ENCODE data around the gene IMPDH2. TPM values are rescaled to one million over a fixed set of nuclear protein-coding genes. Genes with fewer than 3 reads are reported as not detected.
A peak's percentile ranks its signal among the peaks of the same experiment; 100 is the strongest.

Gene IMPDH2
- total RNA-seq, 1 donor from 2014 or later, result 256 TPM

DNA sequence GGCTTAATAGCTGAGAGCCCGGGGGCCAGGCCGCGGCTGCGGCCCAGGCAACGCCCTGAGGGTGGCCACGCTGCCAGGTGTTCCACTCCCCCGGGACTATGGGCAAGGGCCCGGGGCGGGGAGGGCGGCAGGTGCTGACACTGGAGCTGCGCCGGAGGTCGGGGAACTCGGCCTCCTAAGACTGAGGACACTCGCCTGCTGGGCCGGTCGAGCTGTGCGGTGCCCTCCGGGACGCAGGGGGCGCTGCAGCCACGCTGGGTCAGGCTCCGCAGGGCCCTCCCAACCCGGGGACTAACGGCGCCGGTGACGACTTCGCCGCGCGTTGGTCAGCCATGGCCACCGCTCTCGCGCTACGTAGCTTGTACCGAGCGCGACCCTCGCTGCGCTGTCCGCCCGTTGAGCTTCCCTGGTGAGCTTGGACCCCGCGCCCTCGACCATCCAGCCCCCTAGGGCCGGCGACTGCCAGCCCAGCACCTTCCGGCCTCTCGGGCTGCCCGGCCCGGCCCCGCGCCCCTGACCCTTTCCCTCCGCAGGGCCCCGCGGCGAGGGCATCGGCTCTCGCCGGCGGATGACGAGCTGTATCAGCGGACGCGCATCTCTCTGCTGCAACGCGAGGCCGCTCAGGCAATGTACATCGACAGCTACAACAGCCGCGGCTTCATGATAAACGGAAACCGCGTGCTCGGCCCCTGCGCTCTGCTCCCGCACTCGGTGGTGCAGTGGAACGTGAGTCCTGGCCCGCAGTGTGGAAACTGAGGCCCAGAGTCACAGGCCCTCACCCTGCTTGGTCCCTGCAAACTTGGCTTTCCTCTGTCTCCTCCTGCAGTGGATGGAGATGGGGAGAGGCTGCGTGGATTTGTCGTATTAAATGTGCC lies 7.1 kb downstream of the IMPDH2 start, which contains the start of gene NDUFAF3:
TSS of gene NDUFAF3 (plus strand) at position 309 of the 875 bp plus-strand sequence. CDS start at position 333, 24 bp downstream.
- H3K4me3 Mint-ChIP-seq, result peak within 1 kb of the TSS; percentile 96
- TF ChIP-seq, protein P1, sequence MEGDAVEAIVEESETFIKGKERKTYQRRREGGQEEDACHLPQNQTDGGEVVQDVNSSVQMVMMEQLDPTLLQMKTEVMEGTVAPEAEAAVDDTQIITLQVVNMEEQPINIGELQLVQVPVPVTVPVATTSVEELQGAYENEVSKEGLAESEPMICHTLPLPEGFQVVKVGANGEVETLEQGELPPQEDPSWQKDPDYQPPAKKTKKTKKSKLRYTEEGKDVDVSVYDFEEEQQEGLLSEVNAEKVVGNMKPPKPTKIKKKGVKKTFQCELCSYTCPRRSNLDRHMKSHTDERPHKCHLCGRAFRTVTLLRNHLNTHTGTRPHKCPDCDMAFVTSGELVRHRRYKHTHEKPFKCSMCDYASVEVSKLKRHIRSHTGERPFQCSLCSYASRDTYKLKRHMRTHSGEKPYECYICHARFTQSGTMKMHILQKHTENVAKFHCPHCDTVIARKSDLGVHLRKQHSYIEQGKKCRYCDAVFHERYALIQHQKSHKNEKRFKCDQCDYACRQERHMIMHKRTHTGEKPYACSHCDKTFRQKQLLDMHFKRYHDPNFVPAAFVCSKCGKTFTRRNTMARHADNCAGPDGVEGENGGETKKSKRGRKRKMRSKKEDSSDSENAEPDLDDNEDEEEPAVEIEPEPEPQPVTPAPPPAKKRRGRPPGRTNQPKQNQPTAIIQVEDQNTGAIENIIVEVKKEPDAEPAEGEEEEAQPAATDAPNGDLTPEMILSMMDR (conservative IDR thresholded peaks at IDR 0.05), result peak; percentile 99
- peaks cover 8% of the 10 kb centered on the region for H3K36me3 Mint-ChIP-seq
- H3K27ac Mint-ChIP-seq, result peak within 1 kb of the TSS; percentile 97
- H3K27me3 Mint-ChIP-seq, result no peaks in the 10 kb centered on the region
- peak; percentile 98 for DNase-seq (ENCODE audit: extremely low spot score, unreplicated experiment)
- H3K4me1 Mint-ChIP-seq (ENCODE audit: unreplicated experiment), result peaks cover 15% of the 10 kb centered on the region
- no peaks in the 10 kb centered on the region for H3K9me3 Mint-ChIP-seq

DNA sequence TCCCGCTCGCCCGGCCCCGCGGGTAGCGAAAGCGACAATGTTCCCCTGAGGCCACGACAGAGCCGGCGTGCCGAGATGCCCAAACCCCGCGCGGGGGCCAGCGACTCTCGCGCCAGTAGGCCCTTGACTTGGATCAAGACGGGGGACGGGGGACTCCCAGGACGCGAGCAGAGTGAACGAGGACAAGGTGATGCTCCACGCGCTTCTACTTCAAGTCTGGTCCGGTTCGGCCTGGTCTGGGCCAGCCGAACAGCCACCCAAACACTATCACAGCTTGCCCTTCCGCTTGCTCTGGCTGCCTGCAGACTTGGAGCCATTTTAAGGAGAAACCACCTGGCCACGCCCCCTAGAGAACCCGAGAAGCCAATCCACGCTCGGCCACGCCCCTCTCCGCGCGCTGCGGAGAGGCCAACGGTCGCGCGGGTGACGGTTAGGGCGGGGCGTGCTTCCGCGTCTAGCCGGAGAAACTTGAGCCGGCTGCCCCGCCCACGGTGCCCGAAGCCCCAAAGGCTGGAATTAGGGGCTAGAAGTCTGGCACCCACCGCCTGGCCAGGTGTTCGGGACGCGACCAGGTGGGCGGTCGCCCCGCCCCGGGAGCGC lies 7.9 kb downstream of the IMPDH2 start:
- Mint-ChIP-seq H3K9me3 (no peaks in the 10 kb centered on the region), H3K4me1 (ENCODE audit: unreplicated experiment) (peaks cover 11% of the 10 kb centered on the region), H3K27me3 (no peaks in the 10 kb centered on the region), H3K36me3 (peaks cover 4% of the 10 kb centered on the region), H3K4me3 (peak overlapping the region; percentile 96), H3K27ac (peak overlapping the region; percentile 97)
- DNase-seq (ENCODE audit: extremely low spot score, unreplicated experiment), result peak; percentile 98
- TF ChIP-seq, protein P1 (conservative IDR thresholded peaks at IDR 0.05), result no peak

DNA sequence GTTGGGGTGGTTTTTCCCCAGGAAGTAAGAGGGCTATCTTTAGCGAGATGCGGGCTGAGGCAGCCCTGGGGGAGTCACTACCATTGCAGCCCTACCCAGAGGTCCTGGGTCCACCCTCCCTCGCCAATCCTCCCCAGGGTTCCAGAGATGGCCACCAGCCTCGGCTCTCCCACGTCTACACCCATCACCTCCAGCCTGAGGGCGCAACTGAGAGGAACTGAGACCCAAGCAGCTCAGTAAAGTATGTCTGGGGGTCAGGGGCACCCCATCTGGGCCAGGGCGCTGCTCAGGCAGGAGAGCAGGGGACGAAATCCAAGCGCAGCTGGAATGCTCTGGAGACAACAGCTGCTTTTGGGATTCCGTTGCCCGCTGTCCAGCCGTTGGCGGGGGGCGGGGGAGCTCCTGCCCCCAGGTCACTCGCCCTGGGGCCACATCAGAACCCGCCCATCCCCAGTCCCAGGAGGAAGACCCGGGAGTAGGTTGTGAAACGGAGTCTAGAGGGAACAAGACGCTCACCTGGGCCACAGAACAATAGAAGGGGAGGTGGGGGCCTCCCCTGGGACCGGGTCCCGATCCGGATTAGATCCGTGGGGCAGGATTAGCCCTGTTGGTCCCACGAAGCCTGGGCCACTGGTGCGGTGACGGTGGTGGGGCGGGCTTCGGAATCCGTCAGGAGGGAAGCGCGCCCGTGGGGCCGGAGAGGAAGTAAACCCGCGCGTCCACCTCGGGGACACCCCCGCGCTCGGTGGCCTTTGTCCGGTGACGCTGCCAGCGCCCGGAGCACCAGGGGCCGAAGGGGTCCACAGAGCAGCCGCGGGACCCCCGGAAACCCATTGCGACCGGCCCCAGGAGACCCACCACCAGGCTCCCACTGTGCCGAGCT lies 8.6 kb downstream of the IMPDH2 start:
- peak overlapping the region; percentile 87 for H3K27ac Mint-ChIP-seq
- peaks cover 4% of the 10 kb centered on the region for H3K36me3 Mint-ChIP-seq
- peak overlapping the region; percentile 96 for H3K4me3 Mint-ChIP-seq
- TF ChIP-seq, protein P1 (conservative IDR thresholded peaks at IDR 0.05), result no peak
- no peaks in the 10 kb centered on the region for H3K27me3 Mint-ChIP-seq
- DNase-seq (ENCODE audit: extremely low spot score, unreplicated experiment), result no peak
- peaks cover 11% of the 10 kb centered on the region for H3K4me1 Mint-ChIP-seq (ENCODE audit: unreplicated experiment)
- no peaks in the 10 kb centered on the region for H3K9me3 Mint-ChIP-seq

DNA sequence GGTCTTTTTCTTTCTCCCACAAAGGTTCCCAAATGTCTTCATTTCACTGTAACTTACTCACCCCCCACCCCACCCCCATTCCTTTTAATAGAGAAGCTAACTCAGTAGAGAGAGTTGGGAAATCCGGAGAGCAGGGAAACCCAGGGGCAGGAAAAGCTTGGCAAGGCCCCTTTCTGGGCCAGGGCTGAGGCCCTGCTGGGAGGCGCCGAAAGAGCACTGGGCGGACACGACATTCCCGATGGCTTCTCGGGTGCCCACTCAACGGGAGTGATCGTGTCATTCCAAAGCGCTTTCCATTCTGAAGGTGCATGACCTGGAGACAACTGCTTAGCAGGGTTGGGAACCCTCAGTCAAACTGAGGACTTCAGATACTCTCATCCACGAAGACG lies 9.3 kb downstream of the IMPDH2 start:
- Mint-ChIP-seq H3K27ac (peak overlapping the region; percentile 87), H3K9me3 (no peaks in the 10 kb centered on the region), H3K4me3 (peak overlapping the region; percentile 96), H3K27me3 (no peaks in the 10 kb centered on the region), H3K36me3 (peaks cover 8% of the 10 kb centered on the region), H3K4me1 (ENCODE audit: unreplicated experiment) (peaks cover 11% of the 10 kb centered on the region)
- DNase-seq (ENCODE audit: extremely low spot score, unreplicated experiment), result no peak
- TF ChIP-seq, protein P1 (conservative IDR thresholded peaks at IDR 0.05), result no peak

DNA sequence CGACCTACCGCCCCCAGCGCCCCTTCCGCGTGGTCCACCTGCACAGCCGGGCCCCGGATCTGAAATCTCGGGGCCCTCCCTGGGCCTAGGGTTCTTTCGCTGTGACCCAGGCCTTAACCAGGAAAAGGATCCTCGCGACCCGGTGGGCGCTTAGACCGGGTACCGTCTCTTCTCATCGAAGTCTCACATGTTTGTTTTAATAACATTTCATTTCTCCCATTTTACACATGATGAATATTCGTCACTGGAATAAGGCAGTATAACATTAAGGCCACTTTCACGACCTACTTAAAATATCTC lies 10.5 kb downstream of the IMPDH2 start:
- Mint-ChIP-seq H3K36me3 (peaks cover 10% of the 10 kb centered on the region), H3K9me3 (no peaks in the 10 kb centered on the region), H3K27me3 (no peaks in the 10 kb centered on the region), H3K27ac (peak overlapping the region; percentile 94), H3K4me3 (peak overlapping the region; percentile 92), H3K4me1 (ENCODE audit: unreplicated experiment) (peaks cover 11% of the 10 kb centered on the region)
- TF ChIP-seq, protein P1 (conservative IDR thresholded peaks at IDR 0.05), result no peak
- DNase-seq (ENCODE audit: extremely low spot score, unreplicated experiment), result no peak
